GM19035 (cell line): Measurements from ENCODE around the gene KMT5C.

Experiments
- ATAC-seq: cut with Tn5 transposase; IDR thresholded peaks from one replicate; pipeline ENCODE4 v1.9.1; 2021; ENCODE audit not compliant: unreplicated experiment

Gene KMT5C

DNA sequence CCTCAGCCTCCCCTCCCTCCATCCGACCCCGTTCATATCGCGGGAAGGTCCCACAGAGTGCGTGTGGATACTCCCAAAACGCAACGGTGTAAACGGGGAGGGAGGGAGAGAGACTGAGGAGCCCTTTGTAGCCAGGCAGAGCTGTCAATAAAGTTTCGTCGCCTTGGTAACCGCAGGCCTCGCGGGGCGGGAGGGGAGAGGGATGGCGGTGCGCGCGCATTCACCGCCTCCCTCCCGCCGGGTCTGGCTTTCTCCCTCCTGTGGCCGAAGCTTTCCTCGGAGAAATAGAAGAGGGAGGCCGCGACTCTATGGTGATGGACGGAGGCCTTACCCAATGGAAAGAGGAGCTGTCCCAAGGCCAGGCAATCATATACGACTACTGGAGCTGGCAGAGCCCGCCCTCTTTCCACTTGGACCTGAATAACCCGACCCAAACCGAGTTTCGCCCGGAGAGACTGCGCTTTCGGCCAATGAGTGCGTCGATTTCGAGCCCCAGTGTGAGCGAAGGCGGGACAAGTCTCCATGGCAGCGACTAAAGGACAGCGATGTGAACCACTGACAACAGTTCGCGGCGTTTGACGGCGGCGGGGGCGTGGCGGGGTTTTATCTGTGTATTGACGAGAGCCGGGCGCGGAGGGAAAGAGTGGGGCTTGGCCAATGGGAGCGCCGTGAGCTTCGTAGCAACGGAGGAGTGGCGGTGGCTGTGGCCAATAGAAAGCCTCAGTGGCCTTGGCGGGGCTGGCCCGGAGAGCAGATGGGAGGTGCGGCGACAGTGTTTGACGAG lies at the start of gene KMT5C:
KMT5C (plus strand) TSS at position 772 of the 784 bp plus-strand sequence. CDS start 2,061 bp downstream, outside the sequence.
- peak; percentile 82 for ATAC-seq

DNA sequence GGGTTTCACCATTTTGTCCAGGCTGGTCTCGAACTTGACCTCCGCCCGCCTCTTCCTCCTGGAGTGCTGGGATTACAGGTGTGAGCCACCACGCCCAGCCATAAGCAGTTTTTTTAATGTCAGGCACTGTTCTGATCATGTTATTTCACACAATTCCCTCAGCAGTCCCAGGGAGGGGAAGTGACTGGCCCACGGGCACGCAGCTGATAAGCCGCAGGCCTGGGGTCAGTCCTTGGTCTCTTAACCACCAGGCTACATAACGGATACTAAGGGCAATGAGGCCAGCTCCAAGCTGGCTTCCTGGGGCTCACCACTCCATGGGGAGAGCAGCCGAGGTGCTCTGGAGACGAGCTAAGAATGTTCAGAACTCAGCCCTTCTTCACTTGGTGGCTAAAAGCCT lies 42.4 kb upstream of the KMT5C start:
- ATAC-seq, result no peak

DNA sequence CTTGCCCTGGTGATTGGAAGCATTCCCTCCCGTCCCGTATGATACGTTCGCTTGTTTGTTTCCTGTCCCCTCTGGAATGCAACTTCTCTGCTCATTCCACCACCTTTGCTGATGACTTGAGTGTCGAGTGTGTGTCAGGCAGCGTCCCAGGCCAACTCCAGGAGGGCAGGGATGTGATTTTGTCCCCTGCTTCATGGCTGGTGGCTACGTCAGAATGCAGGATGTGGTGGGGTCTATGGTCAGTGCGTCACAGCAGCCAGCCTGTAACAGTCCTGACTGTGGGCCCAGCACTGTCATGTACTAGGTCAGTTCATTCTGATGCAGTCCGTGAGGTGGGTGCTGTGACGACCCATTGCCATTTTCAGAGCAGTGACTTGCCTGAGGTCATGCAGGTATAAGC lies 39.7 kb upstream of the KMT5C start:
- no peak for ATAC-seq

DNA sequence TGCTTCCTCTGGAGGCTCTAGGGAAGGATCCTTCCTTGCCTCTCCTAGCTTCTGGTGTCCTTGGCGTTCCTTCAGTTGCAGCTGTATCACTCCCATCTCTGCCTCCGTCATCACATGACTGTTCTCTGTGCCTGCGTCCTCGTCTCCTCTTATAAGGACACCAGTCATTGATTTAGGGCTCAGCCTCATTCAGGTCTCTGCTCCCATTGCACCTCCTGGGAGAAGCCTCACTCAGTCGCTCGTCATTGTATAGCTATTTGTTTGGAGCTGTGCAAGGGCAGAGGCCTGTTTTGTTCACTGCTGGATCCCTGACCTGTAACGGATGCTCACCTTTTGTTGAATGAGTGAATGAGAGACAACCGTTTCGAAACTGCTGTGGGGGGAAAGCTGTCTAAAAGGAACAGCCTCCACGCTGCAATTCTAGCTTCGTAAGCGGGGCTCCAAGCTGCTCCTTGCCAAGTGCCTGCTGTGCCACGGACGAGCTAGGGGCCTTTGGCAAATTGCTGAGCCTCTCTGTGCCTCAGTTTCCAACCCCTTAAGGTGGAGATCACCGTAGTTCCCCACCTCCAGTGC lies 38.7 kb upstream of the KMT5C start:
- no peak for ATAC-seq

DNA sequence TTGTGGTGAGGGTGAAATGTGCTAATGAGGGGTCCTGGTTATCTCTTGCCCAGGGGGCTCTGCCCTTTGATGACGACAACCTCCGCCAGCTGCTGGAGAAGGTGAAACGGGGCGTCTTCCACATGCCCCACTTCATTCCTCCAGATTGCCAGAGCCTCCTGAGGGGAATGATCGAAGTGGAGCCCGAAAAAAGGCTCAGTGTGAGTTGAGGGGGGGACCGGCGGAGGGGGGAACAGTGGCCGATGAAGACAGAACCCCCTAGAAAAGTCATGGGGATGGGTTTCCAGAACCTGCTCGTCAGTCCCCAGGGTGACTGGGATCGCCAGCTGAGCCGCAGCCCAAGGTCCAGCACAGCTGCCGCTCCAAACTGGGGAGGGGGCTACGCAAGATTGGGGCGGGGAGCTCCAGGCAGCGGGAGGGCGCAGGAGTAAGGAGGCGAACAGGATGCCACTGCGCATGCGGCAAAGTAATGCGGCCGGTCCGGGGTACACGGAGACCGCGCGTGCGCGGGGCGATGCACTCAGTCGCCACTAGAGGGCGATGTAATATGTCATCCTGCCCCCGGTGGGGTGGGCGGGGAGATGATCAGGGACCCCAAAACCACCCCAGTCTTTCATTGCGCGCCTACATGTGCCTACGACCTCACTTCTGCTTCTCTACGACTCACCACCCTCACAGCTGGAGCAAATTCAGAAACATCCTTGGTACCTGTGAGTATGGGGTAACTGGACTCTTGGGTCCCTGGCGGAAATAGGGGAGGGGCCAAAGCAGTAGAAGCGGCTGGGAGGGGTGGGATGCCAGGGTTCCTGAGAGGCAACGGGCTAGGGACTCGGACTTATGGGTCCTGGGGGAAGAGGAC lies 38.0 kb upstream of the KMT5C start:
- ATAC-seq, result peak; percentile 78

DNA sequence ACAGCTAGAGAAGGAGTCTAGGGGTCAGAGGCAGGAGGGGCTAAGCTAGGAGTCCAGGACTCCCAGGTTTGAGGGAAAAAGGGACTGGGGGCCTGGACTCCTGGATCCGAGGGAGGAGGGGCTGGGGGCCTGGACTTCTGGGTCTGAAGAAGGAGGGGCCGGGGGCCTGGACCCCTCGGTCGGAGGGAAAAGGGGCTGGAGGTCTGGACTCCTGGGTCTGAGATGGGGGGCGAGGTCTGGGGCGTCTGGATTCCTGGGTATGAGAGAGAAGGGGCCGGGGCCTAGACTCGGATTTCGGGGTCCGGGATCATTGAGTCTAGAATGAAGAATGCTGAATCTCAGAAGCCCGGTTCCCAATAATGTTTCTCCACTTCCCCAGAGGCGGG lies 37.4 kb upstream of the KMT5C start:
- no peak for ATAC-seq

DNA sequence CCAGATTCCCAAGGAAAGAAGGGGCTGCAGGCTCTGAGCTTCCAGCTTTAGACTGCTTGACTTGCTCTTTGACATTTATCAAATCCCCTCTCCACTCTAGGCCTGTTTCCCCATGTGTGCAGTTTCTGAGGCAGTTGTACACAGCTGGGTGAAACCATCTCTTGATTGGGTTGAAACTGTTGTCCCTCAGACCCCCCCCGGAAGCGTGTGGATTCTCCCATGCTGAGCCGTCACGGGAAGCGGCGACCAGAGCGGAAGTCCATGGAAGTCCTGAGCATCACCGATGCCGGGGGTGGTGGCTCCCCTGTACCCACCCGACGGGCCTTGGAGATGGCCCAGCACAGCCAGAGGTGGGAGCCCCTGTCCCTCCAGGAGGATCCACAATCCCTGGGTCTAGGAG lies 36.2 kb upstream of the KMT5C start:
- ATAC-seq, result no peak

DNA sequence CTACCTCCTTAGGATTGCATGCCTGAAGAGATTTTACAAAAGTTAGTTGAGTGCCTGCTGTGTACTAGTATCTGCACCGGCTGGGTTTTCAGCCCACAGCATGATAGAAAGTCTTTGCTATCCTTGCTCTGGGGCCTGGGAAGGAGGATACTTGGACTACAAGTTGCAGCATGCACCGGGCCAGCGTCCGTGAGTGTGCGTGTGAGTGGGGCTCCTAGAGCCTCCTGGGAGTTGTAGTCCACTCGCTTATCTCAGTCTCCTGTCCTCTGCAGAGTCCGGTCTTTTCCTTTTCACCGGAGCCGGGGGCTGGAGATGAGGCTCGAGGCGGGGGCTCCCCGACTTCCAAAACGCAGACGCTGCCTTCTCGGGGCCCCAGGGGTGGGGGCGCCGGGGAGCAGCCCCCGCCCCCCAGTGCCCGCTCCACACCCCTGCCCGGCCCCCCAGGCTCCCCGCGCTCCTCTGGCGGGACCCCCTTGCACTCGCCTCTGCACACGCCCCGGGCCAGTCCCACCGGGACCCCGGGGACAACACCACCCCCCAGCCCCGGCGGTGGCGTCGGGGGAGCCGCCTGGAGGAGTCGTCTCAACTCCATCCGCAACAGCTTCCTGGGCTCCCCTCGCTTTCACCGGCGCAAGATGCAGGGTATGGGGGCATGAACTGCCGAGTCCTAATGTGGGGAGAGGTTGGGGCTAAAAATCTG lies 35.2 kb upstream of the KMT5C start:
- no peak for ATAC-seq

DNA sequence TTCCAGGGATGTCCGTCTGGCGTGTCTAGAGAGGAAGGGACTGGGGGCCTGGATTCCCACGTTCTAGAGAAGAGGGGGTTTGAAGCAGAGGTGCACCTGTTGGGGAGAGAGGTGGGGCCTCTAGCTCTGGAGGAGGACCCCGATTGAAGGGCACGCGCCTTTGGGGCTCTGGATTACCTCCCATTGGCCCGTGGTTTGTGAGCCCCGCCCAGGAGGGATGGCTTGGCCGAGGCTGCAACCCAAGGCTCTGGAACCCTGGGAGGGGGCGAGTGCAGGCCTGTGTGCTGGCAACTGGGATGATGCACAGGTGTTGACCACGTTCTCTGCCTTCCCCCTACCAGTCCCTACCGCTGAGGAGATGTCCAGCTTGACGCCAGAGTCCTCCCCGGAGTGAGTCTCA lies 34.7 kb upstream of the KMT5C start:
- ATAC-seq, result no peak

DNA sequence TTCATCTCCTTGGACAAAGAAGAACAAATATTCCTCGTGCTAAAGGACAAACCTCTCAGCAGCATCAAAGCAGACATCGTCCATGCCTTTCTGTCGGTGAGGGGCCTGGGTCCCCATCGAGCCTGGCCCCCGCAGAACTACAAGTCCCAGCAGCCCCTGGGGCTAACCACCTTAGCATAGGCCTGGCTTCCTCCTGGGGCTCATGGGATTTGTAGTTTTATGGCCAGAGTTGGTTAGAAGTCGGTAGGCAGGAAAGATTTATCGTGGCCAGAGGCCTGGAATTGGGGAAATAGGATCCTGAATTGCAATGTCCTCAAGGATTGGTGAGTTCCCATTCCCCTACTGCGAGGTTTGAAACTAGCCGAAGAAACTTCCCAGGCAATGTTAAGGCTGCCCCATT lies 34.2 kb upstream of the KMT5C start:
- no peak for ATAC-seq

DNA sequence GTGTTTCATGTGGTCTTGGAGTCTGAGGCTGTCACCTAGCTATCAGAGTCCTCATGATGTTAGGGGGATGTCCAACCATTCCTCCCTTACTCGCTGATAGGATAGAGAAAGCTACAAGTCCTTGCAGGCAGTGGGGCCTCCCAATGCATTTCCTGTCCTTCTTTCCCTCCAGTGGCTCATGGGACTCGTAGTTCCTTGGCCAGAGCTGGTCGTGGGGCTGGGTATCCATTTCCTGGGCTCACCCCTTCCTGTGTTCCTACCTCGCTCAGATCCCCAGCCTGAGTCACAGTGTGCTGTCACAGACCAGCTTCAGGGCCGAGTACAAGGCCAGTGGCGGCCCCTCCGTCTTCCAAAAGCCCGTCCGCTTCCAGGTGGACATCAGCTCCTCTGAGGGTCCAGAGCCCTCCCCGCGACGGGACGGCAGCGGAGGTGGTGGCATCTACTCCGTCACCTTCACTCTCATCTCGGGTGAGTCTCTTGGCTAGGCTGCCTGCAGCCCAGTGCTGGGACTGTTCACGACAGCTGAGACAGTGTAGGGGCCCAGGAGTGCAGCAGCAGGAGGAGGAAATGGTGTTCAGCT lies 33.6 kb upstream of the KMT5C start:
- no peak for ATAC-seq

DNA sequence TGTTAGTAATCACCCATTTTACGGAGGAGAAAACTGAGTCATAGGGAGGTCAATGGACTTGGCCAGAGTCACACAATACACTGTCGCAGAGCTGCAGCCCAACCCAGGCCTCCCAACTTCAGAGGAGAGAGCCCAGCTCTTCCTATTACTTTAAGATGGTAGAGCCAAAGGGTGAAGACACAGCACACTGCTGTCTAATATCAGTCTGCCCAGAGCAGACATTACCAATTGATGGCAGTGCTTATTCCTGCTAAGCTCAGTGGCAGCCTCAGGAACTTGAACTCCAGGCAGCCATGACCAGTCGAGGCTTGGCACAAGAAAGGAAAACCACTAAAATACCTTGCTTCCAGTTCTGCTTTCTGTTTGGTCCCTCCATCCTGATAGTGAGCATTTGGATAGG lies 33.0 kb upstream of the KMT5C start:
- no peak for ATAC-seq

DNA sequence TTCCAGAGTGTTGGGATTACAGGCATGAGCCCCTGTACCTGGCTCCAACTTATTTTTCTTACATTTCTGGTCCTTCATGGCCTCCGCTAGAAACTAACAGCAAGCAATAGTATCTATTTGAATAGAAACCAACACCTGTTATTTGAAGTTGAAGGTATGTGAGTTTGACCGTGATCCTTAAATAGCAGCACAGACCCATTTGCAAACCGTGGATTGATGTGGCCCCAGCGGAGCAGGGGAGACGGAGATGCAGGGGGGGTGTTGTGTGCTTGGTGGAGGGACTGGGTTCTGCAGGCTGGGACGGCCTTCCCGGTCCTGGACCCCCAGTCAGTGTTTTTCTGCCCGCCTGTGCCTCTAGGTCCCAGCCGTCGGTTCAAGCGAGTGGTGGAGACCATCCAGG lies 31.4 kb upstream of the KMT5C start:
- ATAC-seq, result no peak

DNA sequence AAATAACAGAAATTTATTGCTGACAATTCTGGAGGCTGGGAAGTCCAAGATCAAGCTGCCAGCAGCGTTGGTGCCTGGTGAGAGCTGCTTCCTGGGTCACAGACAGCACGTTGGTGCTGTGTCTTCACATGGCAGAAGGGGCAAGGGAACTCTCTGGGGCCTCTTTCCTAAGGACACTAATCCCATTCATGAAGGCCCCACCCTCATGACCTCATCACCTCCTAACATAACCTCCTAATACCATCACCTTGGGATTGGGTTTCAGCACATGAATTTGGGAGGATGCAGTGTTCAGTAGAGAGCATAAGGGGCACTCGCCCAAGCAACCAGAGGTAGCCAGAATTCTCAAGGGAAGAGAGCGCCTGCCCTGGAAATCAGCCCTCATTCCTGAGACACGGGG lies 30.2 kb upstream of the KMT5C start:
- ATAC-seq, result no peak

DNA sequence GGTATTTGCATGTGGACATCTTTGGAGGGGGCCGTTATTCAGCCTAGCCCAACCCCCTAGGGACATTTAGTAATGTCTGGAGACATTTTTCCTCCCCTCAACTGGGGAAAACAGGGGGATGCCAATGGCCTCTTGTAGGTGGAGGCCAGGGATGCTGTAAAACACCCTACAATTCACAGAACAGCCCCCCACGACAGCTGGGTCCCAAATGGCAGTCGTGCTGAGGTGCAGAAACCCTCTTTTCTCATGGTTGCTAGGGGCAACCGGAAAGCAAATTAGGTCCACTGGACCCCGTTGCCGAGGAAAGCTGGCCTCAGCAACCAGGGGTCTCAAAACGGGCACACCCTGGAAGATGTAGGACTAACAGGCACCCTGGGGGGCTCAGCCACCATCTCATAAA lies 29.2 kb upstream of the KMT5C start:
- no peak for ATAC-seq

DNA sequence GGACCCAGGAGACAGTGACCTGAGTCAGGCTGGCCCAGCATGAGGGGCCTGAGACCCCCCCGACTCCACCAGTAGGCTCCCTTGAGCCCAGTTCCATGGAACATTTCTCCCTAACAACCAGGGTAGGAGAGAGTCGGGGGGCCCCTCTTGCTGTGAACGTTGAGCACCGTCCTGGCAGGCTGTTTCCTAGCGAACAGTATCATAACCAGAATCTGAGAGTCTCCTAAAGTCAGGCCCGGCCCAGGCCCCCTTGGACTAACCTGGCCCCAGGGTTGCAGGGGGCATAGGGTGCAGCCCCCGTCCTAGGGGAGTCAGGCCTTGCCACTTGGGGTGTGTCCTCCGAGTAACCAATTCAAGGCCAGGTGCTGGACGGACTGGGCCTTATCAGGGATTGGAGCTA lies 28.3 kb upstream of the KMT5C start:
- no peak for ATAC-seq

DNA sequence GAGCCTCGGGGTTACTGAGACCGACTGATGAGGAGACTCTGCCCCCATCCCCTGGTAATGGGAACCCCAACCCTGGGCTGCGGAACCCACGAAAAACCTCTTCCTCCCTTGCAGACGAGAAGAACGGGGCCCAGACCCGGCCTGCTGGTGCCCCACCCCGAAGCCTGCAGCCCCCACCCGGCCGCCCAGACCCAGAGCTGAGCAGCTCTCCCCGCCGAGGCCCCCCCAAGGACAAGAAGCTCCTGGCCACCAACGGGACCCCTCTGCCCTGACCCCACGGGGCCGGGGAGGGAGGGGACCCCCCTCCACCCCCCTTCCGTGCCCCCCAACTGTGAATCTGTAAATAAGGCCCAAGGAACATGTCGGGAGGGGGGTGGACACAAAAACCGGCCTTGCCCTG lies 27.9 kb upstream of the KMT5C start:
- ATAC-seq, result no peak

DNA sequence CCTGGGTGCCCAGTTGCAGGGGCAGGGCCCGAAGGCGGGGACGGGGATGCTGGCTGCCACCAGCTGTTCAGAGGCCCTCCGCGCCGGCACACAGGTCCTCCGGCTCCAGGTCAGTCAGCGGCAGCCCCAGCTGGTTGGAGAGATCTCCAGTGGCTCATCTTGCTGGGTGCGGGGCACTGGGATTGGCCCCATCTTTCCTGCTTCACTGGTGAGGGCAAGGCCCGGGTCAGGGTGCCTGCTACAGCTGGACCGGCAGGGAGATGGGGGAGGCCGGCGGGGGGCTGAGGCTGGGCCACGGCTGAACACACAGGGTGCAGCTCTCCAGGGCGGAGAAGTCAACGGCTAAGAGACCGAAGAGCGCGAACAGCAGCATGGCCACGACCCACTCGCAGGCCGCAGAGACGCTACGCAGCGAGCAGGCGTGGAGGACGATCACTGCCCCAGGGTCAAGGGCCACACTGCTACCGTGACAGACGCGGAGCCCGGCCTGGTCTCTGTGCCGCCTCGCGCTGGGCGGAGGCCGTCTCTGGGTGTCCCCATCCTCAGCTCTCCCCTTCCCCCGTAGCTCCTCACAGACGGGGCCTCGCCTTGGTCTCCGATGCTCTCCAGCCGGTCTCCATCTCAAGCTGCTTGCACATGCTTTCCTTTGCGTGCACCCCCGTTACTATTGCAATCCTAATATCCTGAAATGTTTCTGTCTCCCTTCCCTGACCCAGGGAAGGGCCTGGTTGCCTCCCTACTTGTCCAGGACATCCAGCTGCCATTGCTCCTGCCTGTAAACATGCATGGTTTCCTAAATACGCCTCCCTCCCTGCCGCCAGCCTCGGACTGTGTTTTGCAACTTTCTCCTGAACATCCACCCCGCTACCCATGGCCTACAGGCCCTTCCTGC lies 26.8 kb upstream of the KMT5C start:
- ATAC-seq, result no peak

DNA sequence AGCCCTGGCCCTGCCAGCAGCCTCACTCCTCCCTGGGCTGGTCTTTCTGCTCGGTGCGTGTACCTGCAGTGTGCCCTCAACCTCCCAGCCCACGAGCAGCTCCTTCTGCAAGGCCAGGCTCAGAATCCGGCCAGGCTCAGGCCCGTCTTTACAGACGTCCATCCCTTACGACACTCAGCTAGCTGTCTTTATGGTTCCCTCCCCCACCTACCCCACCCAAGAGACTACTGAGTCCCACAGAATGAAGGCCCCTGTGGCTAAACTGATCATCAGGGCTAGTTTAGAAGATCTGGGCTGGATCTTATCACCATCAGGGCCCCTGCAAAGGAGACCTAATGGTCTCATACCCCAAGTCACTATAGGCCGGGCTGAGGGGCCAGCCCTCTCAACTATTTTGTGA lies 25.3 kb upstream of the KMT5C start:
- no peak for ATAC-seq

DNA sequence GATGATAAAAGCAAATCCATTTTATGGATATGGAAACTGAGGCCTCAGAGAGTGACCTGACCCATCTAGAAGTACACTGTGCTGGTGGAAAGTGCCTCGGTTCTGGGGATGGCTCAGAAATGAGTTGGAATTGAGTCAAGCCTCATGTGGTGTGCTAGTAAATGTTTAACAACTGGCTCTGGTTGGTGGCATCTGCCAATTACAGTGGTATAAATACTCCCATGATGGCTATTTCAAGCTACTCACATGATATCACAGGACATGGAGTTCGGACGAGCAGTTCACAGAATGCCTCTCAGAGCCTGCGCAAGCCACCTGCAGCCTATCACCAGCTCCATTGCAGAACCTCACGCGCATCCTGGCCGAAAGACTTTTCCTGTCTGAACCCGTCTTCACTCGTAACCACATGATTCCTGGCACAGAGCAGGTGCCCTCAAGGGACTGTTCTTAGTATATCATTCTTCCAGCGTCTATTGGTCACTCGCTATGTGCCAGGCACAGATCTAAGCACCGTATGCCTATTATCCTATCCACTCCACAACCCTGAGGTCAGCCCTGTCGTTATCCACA lies 23.6 kb upstream of the KMT5C start:
- no peak for ATAC-seq
